Hair follicular keratinocyte (primary cell): ENCODE results near the gene SMCO1. TPM values are rescaled to one million over a fixed set of nuclear protein-coding genes. Genes with fewer than 3 reads are reported as not detected.

Source experiments
- total RNA-seq: library from RNA; depleted of rRNA; stranded (reverse); fragments of >200 nt; gene quantifications from 2 replicates; pipeline ENCODE4 v1.2.3, GENCODE V29; 2015

Gene SMCO1, protein sequence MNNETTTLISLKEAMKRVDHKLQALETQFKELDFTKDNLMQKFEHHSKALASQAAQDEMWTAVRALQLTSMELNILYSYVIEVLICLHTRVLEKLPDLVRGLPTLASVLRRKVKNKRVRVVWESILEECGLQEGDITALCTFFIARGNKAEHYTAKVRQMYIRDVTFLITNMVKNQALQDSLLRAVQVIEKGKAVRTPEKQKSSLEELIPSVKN
- total RNA-seq: 0.23 TPM in 1 of 2 replicates, not detected in the other

GRCh38 chr3:196514913-196515621 lies at the start of gene SMCO1:
SMCO1 (minus strand) TSS chr3:196515346; CDS start chr3:196515209, 137 bp downstream.

GRCh38 chr3:196503196-196504076 lies 11.7 kb downstream of the SMCO1 start, which contains the start of gene RNF168:
RNF168 (minus strand) TSS chr3:196503768; CDS start chr3:196503173, 595 bp downstream.

Other genes with a start within 250 kb of the SMCO1 start
- gene PCYT1A, start 227.6 kb downstream of the SMCO1 start, total RNA-seq: 52.6 and 67.2 TPM in 2 replicates
- 49.4 and 49.7 TPM in 2 replicates for gene DYNLT2B, start 197.1 kb downstream of the SMCO1 start, total RNA-seq
- gene TM4SF19, start 177.0 kb downstream of the SMCO1 start, total RNA-seq: 2.3 and 4.7 TPM in 2 replicates
- 5.4 and 9.2 TPM in 2 replicates for gene UBXN7, start 82.9 kb downstream of the SMCO1 start, total RNA-seq
- 9.8 and 12.5 TPM in 2 replicates for gene RNF168, start 11.6 kb downstream of the SMCO1 start, total RNA-seq
- 8.2 and 15.1 TPM in 2 replicates for gene WDR53, start 53.2 kb upstream of the SMCO1 start, total RNA-seq
- 14.8 and 15.5 TPM in 2 replicates for gene FBXO45, start 53.3 kb upstream of the SMCO1 start, total RNA-seq
- under 0.01 and 0.04 TPM in 2 replicates for gene NRROS, start 124.3 kb upstream of the SMCO1 start, total RNA-seq
- gene CEP19, start 196.9 kb upstream of the SMCO1 start, total RNA-seq: 0.62 and 2.7 TPM in 2 replicates
- gene PIGX, start 197.0 kb upstream of the SMCO1 start, total RNA-seq: 25.8 and 45.2 TPM in 2 replicates
- 29.6 and 33.9 TPM in 2 replicates for gene PAK2, start 224.5 kb upstream of the SMCO1 start, total RNA-seq